ENCODE data around the gene MCUB.

MCUB gene

DNA sequence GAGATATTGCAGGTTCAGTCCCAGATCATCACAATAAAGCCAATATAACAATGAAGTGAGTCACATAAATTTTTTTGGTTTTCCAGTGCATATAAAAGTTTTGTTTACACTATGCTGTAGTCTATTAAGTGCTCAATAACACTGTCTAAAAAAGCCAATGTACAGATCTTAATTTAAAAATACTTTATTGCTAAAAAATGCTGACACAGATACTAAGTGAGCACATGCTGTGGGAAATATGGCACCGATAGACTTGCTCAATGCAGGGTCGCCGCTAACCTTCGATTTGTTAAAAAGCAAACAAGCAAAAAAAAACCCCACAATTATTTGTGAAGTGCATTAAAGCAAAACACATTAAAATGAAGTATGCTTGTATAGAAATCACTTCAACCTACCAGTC lies 159.6 kb downstream of the MCUB start:
- TF ChIP-seq, protein P1, sequence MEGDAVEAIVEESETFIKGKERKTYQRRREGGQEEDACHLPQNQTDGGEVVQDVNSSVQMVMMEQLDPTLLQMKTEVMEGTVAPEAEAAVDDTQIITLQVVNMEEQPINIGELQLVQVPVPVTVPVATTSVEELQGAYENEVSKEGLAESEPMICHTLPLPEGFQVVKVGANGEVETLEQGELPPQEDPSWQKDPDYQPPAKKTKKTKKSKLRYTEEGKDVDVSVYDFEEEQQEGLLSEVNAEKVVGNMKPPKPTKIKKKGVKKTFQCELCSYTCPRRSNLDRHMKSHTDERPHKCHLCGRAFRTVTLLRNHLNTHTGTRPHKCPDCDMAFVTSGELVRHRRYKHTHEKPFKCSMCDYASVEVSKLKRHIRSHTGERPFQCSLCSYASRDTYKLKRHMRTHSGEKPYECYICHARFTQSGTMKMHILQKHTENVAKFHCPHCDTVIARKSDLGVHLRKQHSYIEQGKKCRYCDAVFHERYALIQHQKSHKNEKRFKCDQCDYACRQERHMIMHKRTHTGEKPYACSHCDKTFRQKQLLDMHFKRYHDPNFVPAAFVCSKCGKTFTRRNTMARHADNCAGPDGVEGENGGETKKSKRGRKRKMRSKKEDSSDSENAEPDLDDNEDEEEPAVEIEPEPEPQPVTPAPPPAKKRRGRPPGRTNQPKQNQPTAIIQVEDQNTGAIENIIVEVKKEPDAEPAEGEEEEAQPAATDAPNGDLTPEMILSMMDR (IDR thresholded peaks at IDR 0.05; ENCODE audit: insufficient read depth, low read length, missing control alignments) = no peak
- POLR2A ChIA-PET = no interaction called here
- no peak for DNase-seq (ENCODE audit: low read depth, low spot score)
- H3K4me3 ChIP-seq (ENCODE audit: low read depth, low read length) = no peak overlapping the region
- CTCF ChIA-PET = interaction anchor here (1.0 kb wide), 1 partner anchor 85 kb away, joined by 3 read pairs; no protein-coding TSS in a partner anchor

DNA sequence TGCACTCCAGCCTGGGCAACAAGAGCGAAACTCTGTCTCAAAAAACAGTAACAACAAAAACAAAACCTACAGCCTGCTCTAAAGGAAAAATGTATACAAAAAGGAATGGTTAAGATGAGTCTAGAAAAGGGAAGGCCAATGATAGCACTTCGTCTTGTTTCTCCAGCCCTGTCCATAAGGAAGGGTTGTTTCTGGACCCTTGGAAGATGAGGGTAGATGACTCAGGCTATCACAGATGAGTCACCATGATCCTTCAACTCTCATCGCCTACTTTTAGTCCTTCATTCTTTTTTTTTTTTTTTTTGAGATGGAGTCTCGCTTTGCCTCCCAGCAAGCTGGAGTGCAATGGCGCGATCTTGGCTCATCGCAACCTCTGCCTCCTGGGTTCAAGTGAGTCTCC lies 161.0 kb downstream of the MCUB start:
- no peak overlapping the region for H3K4me3 ChIP-seq (ENCODE audit: low read depth, low read length)
- TF ChIP-seq, protein P1 (IDR thresholded peaks at IDR 0.05; ENCODE audit: insufficient read depth, low read length, missing control alignments) = no peak
- no peak for DNase-seq (ENCODE audit: low read depth, low spot score)
- ChIA-PET CTCF (no interaction called here), POLR2A (interaction anchor here (1.2 kb wide), 1 partner anchor 18 kb away, joined by 5 read pairs; the partner anchor contains the start of gene CASP6)

DNA sequence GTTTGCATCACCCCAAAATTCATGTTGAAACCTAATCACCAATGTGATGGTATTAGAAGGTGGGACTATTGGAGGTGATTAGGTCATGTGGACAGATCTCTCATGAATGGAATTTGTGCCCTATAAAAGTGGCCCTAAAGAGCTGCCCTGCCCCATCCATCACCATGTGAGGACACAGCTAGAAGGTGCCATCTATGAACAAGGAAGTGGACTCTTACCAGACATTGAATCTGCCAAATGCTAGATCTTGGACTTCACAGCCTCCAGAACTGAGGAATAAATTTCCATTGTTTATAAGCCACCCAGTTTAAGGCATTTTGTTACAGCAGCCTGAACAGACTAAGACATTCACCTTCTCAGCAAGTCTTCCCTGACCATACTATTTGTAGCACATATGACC lies 162.3 kb downstream of the MCUB start:
- ChIA-PET CTCF (no interaction called here), POLR2A (no interaction called here)
- TF ChIP-seq, protein P1 (IDR thresholded peaks at IDR 0.05; ENCODE audit: insufficient read depth, low read length, missing control alignments) = no peak
- H3K4me3 ChIP-seq (ENCODE audit: low read depth, low read length) = no peak overlapping the region
- DNase-seq (ENCODE audit: low read depth, low spot score) = no peak

DNA sequence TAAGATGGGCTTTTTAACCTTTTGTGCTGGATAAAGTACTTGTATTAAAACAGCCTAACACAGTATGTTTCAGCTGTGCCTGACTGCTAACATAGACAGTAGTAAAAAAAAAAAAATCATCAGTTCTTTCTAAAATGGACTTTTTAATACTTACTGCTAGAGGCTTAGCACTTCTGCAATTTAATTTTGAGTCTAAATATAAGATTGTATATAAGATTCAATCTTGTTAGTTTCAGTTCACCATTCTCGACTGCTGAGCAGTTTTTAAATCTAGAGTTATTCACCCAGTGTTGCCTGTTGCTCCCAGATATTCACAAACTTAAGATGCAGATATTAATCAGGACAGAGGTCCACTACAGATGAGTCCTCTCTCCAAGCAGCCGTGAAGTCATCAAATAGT lies 163.1 kb downstream of the MCUB start:
- ChIA-PET CTCF (no interaction called here), POLR2A (no interaction called here)
- H3K4me3 ChIP-seq (ENCODE audit: low read depth, low read length) = no peak overlapping the region
- TF ChIP-seq, protein P1 (IDR thresholded peaks at IDR 0.05; ENCODE audit: insufficient read depth, low read length, missing control alignments) = no peak
- DNase-seq (ENCODE audit: low read depth, low spot score) = no peak

DNA sequence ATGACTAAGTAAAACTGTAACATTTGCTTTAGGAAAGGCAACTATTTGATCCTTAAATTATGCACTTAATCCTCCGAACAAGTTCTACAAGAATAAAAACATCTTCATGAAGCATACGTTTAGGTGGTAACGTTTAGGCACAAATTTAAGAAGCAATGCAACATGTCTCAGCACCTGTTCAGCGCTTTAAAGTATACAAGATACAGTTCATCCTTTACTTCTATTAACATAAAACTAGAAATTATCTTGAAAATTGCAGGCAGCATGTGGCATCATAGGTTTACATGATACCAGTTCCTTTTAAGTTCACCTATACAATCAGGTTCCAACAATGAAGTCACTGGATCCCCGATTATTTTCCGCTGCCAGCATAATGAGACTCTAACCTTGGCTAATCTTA lies 168.3 kb downstream of the MCUB start:
- H3K4me3 ChIP-seq (ENCODE audit: low read depth, low read length) = peak overlapping the region; percentile 89
- DNase-seq (ENCODE audit: low read depth, low spot score) = no peak
- TF ChIP-seq, protein P1 (IDR thresholded peaks at IDR 0.05; ENCODE audit: insufficient read depth, low read length, missing control alignments) = no peak
- POLR2A ChIA-PET = no interaction called here
- CTCF ChIA-PET = interaction anchor here (1.5 kb wide), 1 partner anchor 25 kb away, joined by 6 read pairs; the partner anchor contains the start of gene CASP6

DNA sequence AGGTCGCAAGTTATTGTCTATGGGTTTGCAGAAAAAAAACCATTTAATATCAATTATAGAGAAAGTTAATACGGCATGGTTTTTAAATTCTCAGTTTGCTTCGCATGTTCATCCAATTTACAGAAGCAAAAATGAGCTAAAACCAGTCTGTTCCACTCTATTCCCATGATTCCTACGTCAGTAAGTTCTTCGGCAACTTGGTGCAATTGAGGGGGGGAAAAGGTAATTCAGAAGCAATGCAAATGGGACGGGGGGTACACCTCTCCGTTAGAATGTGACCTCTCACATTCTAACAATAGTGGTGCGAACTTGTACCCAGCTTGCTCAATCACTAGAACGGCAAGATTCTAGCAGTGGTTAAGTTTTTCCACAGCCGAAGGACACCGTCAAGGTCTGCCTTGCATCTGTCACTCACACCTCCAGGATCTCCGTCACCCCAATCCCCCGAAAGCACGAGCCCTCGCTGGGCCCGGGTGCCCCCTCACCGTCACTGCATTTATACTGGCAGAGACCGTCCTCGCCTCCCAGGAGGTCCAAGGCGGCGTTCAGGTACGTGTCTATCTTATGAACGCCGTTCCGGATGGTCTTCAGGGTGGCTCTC lies 169.2 kb downstream of the MCUB start:
- TF ChIP-seq, protein P1 (IDR thresholded peaks at IDR 0.05; ENCODE audit: insufficient read depth, low read length, missing control alignments) = no peak
- ChIA-PET POLR2A (interaction anchor here (0.7 kb wide), 1 partner anchor 24 kb away, joined by 5 read pairs; no protein-coding TSS in a partner anchor), CTCF (interaction anchor here (1.5 to 1.6 kb wide), 2 partner anchors 25 to 296 kb away, joined by 5 to 6 read pairs; partner anchors contain the start of genes CASP6 and SEC24B)
- peak overlapping the region; percentile 89 for H3K4me3 ChIP-seq (ENCODE audit: low read depth, low read length)
- no peak for DNase-seq (ENCODE audit: low read depth, low spot score)
